ENCODE results near the gene ING5.

DNA sequence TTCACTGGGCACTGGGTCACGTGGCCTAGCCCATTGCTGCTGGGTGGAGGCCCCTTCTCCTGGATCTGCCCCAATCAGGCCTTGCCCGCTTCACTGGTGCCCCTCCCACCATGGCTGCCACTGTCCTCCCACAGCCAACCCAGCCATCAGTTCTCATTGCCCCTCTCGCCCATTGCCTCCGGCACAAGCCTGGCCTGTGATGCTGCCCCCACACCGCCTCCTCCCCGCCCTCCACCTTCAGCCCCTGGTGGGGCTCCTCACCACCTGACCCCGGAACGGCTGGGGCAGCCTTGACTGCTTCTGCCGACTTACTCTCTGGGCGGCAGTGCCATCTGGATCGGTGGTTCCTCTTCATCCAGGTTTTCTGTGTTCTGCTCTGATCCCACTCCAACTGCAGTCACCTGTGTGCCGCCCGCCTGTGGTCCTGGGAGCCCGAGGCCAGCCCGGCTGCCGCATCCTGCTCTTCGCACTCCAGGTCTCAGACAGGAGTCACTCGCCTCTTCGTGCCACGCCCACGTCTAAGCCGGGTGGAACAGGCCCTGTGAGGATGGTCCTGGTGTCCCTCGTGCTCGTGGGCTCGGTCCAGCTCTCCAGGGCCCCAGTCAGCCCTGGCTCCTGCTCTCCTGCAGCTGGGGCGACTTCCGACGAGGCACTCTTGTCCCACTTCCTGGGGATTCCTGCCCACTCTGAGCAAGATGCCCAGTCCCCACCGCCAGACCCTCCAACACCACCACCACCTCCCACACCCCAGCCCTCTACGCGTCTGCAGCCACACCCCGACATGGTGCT is 46.8 kb downstream of the ING5 start:
- TF ChIP-seq, protein P1, sequence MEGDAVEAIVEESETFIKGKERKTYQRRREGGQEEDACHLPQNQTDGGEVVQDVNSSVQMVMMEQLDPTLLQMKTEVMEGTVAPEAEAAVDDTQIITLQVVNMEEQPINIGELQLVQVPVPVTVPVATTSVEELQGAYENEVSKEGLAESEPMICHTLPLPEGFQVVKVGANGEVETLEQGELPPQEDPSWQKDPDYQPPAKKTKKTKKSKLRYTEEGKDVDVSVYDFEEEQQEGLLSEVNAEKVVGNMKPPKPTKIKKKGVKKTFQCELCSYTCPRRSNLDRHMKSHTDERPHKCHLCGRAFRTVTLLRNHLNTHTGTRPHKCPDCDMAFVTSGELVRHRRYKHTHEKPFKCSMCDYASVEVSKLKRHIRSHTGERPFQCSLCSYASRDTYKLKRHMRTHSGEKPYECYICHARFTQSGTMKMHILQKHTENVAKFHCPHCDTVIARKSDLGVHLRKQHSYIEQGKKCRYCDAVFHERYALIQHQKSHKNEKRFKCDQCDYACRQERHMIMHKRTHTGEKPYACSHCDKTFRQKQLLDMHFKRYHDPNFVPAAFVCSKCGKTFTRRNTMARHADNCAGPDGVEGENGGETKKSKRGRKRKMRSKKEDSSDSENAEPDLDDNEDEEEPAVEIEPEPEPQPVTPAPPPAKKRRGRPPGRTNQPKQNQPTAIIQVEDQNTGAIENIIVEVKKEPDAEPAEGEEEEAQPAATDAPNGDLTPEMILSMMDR (IDR thresholded peaks at IDR 0.05; ENCODE audit: low read depth, low read length, poor library complexity, severe bottlenecking) = no peak
- TF ChIP-seq EZH2phosphoT487 (IDR thresholded peaks at IDR 0.05; ENCODE audit: borderline replicate concordance, low read length) = no peak
